GM21381 (cell line): ENCODE data around the gene PIK3C2B.

Experiments
- ATAC-seq: cut with Tn5 transposase; IDR thresholded peaks from one replicate; pipeline ENCODE4 v1.9.1; 2021; ENCODE audit warnings: mild to moderate bottlenecking, moderate library complexity; ENCODE audit not compliant: unreplicated experiment

The PIK3C2B gene

GRCh38 chr1:204446413-204447111 lies 48.0 kb downstream of the PIK3C2B start:
- ATAC-seq, result no peak

DNA sequence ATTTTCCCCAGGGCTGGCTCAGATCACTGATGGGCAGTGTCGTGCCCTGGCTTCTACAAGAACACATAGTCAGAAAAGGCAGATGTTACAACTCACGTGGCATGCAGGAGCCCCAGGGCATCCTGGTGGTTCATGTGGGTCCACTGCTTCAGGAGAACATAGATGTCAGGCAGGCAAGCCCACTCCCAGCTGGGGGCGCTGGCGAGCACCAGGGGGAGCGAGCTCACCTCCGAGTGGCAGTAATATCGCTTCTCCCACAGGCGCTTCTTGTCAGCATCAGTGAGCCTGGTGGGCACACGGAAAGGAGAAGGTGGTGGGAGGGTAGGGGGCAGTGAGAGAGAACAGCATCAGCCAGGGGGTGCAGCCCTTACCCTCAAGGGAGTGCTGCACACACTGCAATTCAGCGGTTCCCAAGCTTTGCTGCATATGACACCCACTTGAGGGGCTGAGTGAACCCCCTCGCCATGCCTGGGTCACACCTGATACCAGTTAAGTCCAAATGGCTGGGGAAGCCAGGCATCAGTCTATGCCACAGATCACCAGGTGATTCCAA lies 48.7 kb downstream of the PIK3C2B start:
- no peak for ATAC-seq
